ENCODE measurements around the gene UACA.
"Not testable (repeated sequence)": the region's sequence is repeated elsewhere in the genome, so short reads cannot be mapped to it uniquely, and the experiment has no call there.

UACA gene

GRCh38 chr15:70742928-70743327, 20.4 kb downstream of the UACA start:
- H3K27ac ChIP-seq, result no peak overlapping the region
- CTCF ChIA-PET, result interaction anchor here (0.5 to 0.8 kb wide), 3 partner anchors 18 to 766 kb away, joined by 3 to 5 read pairs (median 3); no protein-coding TSS in a partner anchor
- POLR2A ChIA-PET (ENCODE audit: low non-redundant PET), result no interaction called here
- TF ChIP-seq CTCF (conservative IDR thresholded peaks at IDR 0.05; ENCODE audit: low read depth), result no peak
- DNase-seq (ENCODE audit: low spot score), result no peak

- no peak for TF ChIP-seq CTCF (conservative IDR thresholded peaks at IDR 0.05; ENCODE audit: low read depth)
- peak; percentile 80 for DNase-seq (ENCODE audit: low spot score)
- no peak overlapping the region for H3K27ac ChIP-seq
- ChIA-PET CTCF (no interaction called here), POLR2A (ENCODE audit: low non-redundant PET) (no interaction called here)
Observed at GRCh38 chr15:70741677-70742293, 21.6 kb downstream of the UACA start.

GRCh38 chr15:70741107-70741531, 22.2 kb downstream of the UACA start:
- POLR2A ChIA-PET (ENCODE audit: low non-redundant PET), result no interaction called here
- H3K27ac ChIP-seq, result peak overlapping the region; percentile 71
- no peak for TF ChIP-seq CTCF (conservative IDR thresholded peaks at IDR 0.05; ENCODE audit: low read depth)
- peak; percentile 57 for DNase-seq (ENCODE audit: low spot score)
- CTCF ChIA-PET, result interaction anchor here (0.6 kb wide), 1 partner anchor 802 kb away, joined by 3 read pairs; no protein-coding TSS in a partner anchor

- H3K27ac ChIP-seq; CTCF ChIA-PET; DNase-seq (ENCODE audit: low spot score); POLR2A ChIA-PET (ENCODE audit: low non-redundant PET): not testable (repeated sequence)
Observed at GRCh38 chr15:70735040-70735439, 28.3 kb downstream of the UACA start.

GRCh38 chr15:70729164-70729563, 34.2 kb downstream of the UACA start:
- no peak overlapping the region for H3K27ac ChIP-seq
- CTCF ChIA-PET, result no interaction called here
- POLR2A ChIA-PET (ENCODE audit: low non-redundant PET), result no interaction called here
- TF ChIP-seq CTCF (conservative IDR thresholded peaks at IDR 0.05; ENCODE audit: low read depth), result no peak
- no peak for DNase-seq (ENCODE audit: low spot score)

- ChIA-PET CTCF (interaction anchor here (0.5 kb wide), 1 partner anchor 1764 kb away, joined by 3 read pairs; no protein-coding TSS in a partner anchor), POLR2A (ENCODE audit: low non-redundant PET) (no interaction called here)
- no peak overlapping the region for H3K27ac ChIP-seq
- TF ChIP-seq CTCF (conservative IDR thresholded peaks at IDR 0.05; ENCODE audit: low read depth), result no peak
- no peak for DNase-seq (ENCODE audit: low spot score)
Observed at GRCh38 chr15:70726753-70727152, 36.6 kb downstream of the UACA start.

GRCh38 chr15:70723927-70724326, 39.4 kb downstream of the UACA start:
- no peak for TF ChIP-seq CTCF (conservative IDR thresholded peaks at IDR 0.05; ENCODE audit: low read depth)
- DNase-seq (ENCODE audit: low spot score), result no peak
- ChIA-PET CTCF (interaction anchor here (0.7 kb wide), 3 partner anchors 45 to 1994 kb away, joined by 3 to 4 read pairs (median 3); no protein-coding TSS in a partner anchor), POLR2A (ENCODE audit: low non-redundant PET) (no interaction called here)
- no peak overlapping the region for H3K27ac ChIP-seq
